GM12878 (cell line): ENCODE measurements around the gene UBAC2. TPM values are rescaled to one million over a fixed set of nuclear protein-coding genes. Genes with fewer than 3 reads are reported as not detected.

Experiments used
- CUX1 ChIP-seq: IDR thresholded peaks from 2 replicates; pipeline ENCODE4 v1.6.1; 2012; ENCODE audit warnings: improper control_type of control experiment, low read depth, low read length; ENCODE audit not compliant: insufficient replicate concordance
- EZH2 ChIP-seq: IDR thresholded peaks from 2 replicates; pipeline ENCODE4 v1.6.1; 2012; ENCODE audit warnings: low read depth, mild to moderate bottlenecking, control low read depth, inconsistent platforms, low read length, borderline replicate concordance; ENCODE audit not compliant: control insufficient read depth
- FOXM1 ChIP-seq: IDR thresholded peaks from 2 replicates; pipeline ENCODE4 v1.6.1; 2012; ENCODE audit warnings: low read depth, mild to moderate bottlenecking, inconsistent platforms, low read length, moderate library complexity
- JUND ChIP-seq: IDR thresholded peaks from 2 replicates; pipeline ENCODE4 v1.6.1; 2012; ENCODE audit warnings: low read depth, mild to moderate bottlenecking, low read length, improper control_type of control experiment, moderate library complexity
- MEF2A ChIP-seq: IDR thresholded peaks from 2 replicates; pipeline ENCODE4 v1.6.1; 2011; ENCODE audit warnings: low read depth, mild to moderate bottlenecking, low read length, moderate library complexity; ENCODE audit not compliant: insufficient read depth
- NFYB ChIP-seq: IDR thresholded peaks from 2 replicates; pipeline ENCODE4 v1.6.1; 2011; ENCODE audit warnings: low read depth, mild to moderate bottlenecking, low read length, improper control_type of control experiment, moderate library complexity; ENCODE audit not compliant: insufficient read depth
- NRF1 ChIP-seq: conservative IDR thresholded peaks from 2 replicates; pipeline ENCODE4 v1.6.1; 2011; ENCODE audit warnings: mild to moderate bottlenecking, low read depth, low read length, improper control_type of control experiment
- POLR2A ChIP-seq: IDR thresholded peaks from 2 replicates; pipeline ENCODE4 v1.6.1; 2011; ENCODE audit warnings: low read depth, mild to moderate bottlenecking, low read length
- TARDBP ChIP-seq: IDR thresholded peaks from 2 replicates; pipeline ENCODE4 v1.6.1; 2016; ENCODE audit warnings: borderline replicate concordance
- USF2 ChIP-seq: IDR thresholded peaks from 2 replicates; pipeline ENCODE4 v1.6.1; 2011; ENCODE audit warnings: low read depth, low read length, improper control_type of control experiment, borderline replicate concordance
- ZBTB11 ChIP-seq: fragments of 450-650 bp; formaldehyde crosslinking; IDR thresholded peaks from 2 replicates; pipeline ENCODE4 v1.5.0; 2022; ENCODE audit warnings: mild to moderate bottlenecking, missing genetic modification characterization
- ZSCAN29 ChIP-seq: fragments of 450-650 bp; IDR thresholded peaks from 2 replicates; pipeline ENCODE4 v1.6.1; 2017; ENCODE audit warnings: mild to moderate bottlenecking, moderate library complexity
- polyA plus RNA-seq, 11 experiments: library from polyadenylated mRNA; depleted of rRNA in 4 of 11; unstranded in 6 of 11; stranded (reverse) in 5 of 11; fragments of >200 nt; fragmentation: Nextera tagmentation in 4 of 11; fragmentation: Illumina TruSeq in 1 of 11; extraction: Ambion mirVana in 4 of 11; extraction: Trizol in 1 of 11; gene quantifications; 1 replicate in 1 of 11; 2 replicates in 10 of 11; pipeline versions ENCODE4 v1.2.1 to v1.2.3, GENCODE V29; 2011 to 2016; ENCODE audit warnings: inconsistent platforms in 2 of 11, missing spikeins in 2 of 11, low read depth in 1 of 11
- total RNA-seq, 4 experiments: library from RNA; depleted of rRNA in 3 of 4; stranded (reverse); fragments of >200 nt in 3 of 4; fragmentation: Illumina TruSeq in 1 of 4; extraction: Trizol in 1 of 4; gene quantifications; 2 replicates each; pipeline versions ENCODE4 v1.2.1 to v1.2.3, GENCODE V29; 2013 to 2021
- TF ChIP-seq, protein P1 (sequence below): IDR thresholded peaks from 2 replicates; pipeline ENCODE4 v1.6.1; 2011; ENCODE audit warnings: borderline replicate concordance, low read depth, mild to moderate bottlenecking, moderate library complexity, mixed read lengths, low read length; ENCODE audit not compliant: insufficient read depth; ENCODE audit errors: extremely low read length

The UBAC2 gene
- total and polyA plus RNA-seq, 10 of the 15 experiments (the other 5 are each of a cell fraction or from before 2014, with no cell fraction given): 3.0 to 54.6 (median 17.4) TPM

DNA sequence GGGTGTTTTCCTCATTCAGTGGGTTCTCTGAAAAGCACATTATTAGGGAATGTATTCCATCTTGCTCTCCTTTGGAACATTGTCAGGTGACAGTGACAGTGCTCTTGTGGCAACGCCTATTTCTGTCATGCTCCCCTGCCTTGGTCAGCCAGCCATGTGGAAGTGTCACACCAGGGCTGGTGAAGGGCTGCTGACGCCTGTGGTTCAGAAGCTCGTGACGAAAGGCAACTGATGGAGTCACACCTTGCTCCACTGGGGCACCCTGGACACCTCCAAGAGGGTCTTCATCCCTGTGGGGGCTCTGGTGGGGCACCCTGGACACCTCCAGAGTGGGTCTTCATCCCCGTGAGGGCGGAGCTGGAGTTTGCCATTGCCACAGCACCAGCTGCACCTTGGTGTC is 175.5 kb downstream of the UBAC2 start (continued):
- TF ChIP-seq CUX1 (no peak), FOXM1 (no peak), NFYB (no peak), MEF2A (no peak), ZSCAN29 (no peak), POLR2A (0 out of 2 replicates have a peak, but pooled peaks have one; percentile 21), JUND (no peak), TARDBP (no peak), EZH2 (no peak), NRF1 (no peak), USF2 (peak; percentile 11; the same call in 1 of the 2 replicates), ZBTB11 (no peak)
- TF ChIP-seq, protein P1, sequence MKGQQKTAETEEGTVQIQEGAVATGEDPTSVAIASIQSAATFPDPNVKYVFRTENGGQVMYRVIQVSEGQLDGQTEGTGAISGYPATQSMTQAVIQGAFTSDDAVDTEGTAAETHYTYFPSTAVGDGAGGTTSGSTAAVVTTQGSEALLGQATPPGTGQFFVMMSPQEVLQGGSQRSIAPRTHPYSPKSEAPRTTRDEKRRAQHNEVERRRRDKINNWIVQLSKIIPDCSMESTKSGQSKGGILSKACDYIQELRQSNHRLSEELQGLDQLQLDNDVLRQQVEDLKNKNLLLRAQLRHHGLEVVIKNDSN: no peak
